Measurements from ENCODE around the gene MAGED2. TPM values are rescaled to one million over a fixed set of nuclear protein-coding genes. Genes with fewer than 3 reads are reported as not detected.

Gene MAGED2
- total RNA-seq, 1 experiment from 2014 or later: 102 TPM

GRCh38 chrX:54818221-54818620 is 10.7 kb downstream of the MAGED2 start:
- POLR2A ChIA-PET (ENCODE audit: low non-redundant PET): no interaction called here
- TF ChIP-seq CTCF (conservative IDR thresholded peaks at IDR 0.05; ENCODE audit: low read depth, low read length) (no peak), EZH2 (IDR thresholded peaks at IDR 0.05; ENCODE audit: borderline replicate concordance, low read depth, low read length, poor library complexity, severe bottlenecking) (no peak)
- intact Hi-C loops (cut with micrococcal nuclease; ENCODE audit: unreplicated experiment): no loop called here
- Histone ChIP-seq H3K27ac (ENCODE audit: low read depth, low read length, poor library complexity, severe bottlenecking) (no peak overlapping the region), H3K4me1 (ENCODE audit: insufficient read depth, low read length, poor library complexity, severe bottlenecking) (no peaks in the 10 kb centered on the region), H3K9me3 (ENCODE audit: low read depth, low read length, poor library complexity, severe bottlenecking) (no peaks in the 10 kb centered on the region), H3K27me3 (replicated peaks; ENCODE audit: insufficient read depth, low read depth, low read length, poor library complexity) (no peaks in the 10 kb centered on the region), H3K36me3 (ENCODE audit: insufficient read depth, low read length, poor library complexity, severe bottlenecking) (peaks cover 23% of the 10 kb centered on the region), H3K4me3 (ENCODE audit: low read depth, low read length, poor library complexity, severe bottlenecking) (no peak overlapping the region)
- CTCF ChIA-PET: no interaction called here
- BruUV-seq (replicated peaks): no TSS peak
- no peak for DNase-seq (ENCODE audit: low spot score)

GRCh38 chrX:54819201-54819600 is 11.7 kb downstream of the MAGED2 start:
- Histone ChIP-seq H3K4me1 (ENCODE audit: insufficient read depth, low read length, poor library complexity, severe bottlenecking) (no peaks in the 10 kb centered on the region), H3K4me3 (ENCODE audit: low read depth, low read length, poor library complexity, severe bottlenecking) (no peak overlapping the region), H3K27ac (ENCODE audit: low read depth, low read length, poor library complexity, severe bottlenecking) (no peak overlapping the region), H3K36me3 (ENCODE audit: insufficient read depth, low read length, poor library complexity, severe bottlenecking) (peaks cover 14% of the 10 kb centered on the region), H3K27me3 (replicated peaks; ENCODE audit: insufficient read depth, low read depth, low read length, poor library complexity) (no peaks in the 10 kb centered on the region), H3K9me3 (ENCODE audit: low read depth, low read length, poor library complexity, severe bottlenecking) (no peaks in the 10 kb centered on the region)
- ChIA-PET CTCF (no interaction called here), POLR2A (ENCODE audit: low non-redundant PET) (no interaction called here)
- intact Hi-C loops (cut with micrococcal nuclease; ENCODE audit: unreplicated experiment): no loop called here
- DNase-seq (ENCODE audit: low spot score): no peak
- TF ChIP-seq CTCF (conservative IDR thresholded peaks at IDR 0.05; ENCODE audit: low read depth, low read length) (no peak), EZH2 (IDR thresholded peaks at IDR 0.05; ENCODE audit: borderline replicate concordance, low read depth, low read length, poor library complexity, severe bottlenecking) (no peak)
- BruUV-seq (replicated peaks): no TSS peak

GRCh38 chrX:54820737-54821136 is 13.2 kb downstream of the MAGED2 start:
- Histone ChIP-seq H3K4me1 (ENCODE audit: insufficient read depth, low read length, poor library complexity, severe bottlenecking) (no peaks in the 10 kb centered on the region), H3K27me3 (replicated peaks; ENCODE audit: insufficient read depth, low read depth, low read length, poor library complexity) (no peaks in the 10 kb centered on the region), H3K9me3 (ENCODE audit: low read depth, low read length, poor library complexity, severe bottlenecking) (no peaks in the 10 kb centered on the region), H3K27ac (ENCODE audit: low read depth, low read length, poor library complexity, severe bottlenecking) (no peak overlapping the region), H3K4me3 (ENCODE audit: low read depth, low read length, poor library complexity, severe bottlenecking) (no peak overlapping the region), H3K36me3 (ENCODE audit: insufficient read depth, low read length, poor library complexity, severe bottlenecking) (peaks cover 1% of the 10 kb centered on the region)
- intact Hi-C loops (cut with micrococcal nuclease; ENCODE audit: unreplicated experiment): no loop called here
- POLR2A ChIA-PET (ENCODE audit: low non-redundant PET): no interaction called here
- DNase-seq (ENCODE audit: low spot score): no peak
- BruUV-seq (replicated peaks): no TSS peak
- CTCF ChIA-PET: no interaction called here
- TF ChIP-seq CTCF (conservative IDR thresholded peaks at IDR 0.05; ENCODE audit: low read depth, low read length): no peak
- TF ChIP-seq EZH2 (IDR thresholded peaks at IDR 0.05; ENCODE audit: borderline replicate concordance, low read depth, low read length, poor library complexity, severe bottlenecking): no peak
